OCI-LY3 (cell line): ENCODE data around the gene DAPP1.

Experiments used
- H2AFZ ChIP-seq: fragments of 200-600, 300-600 bp; shearing (Covaris generic); 2 replicates; pipeline ENCODE4 v1.6.0; 2014; ENCODE audit warnings: antibody characterized with exemption, low read depth, low read length
- H3K27ac ChIP-seq: fragments of 200-600, 300-600 bp; sonication (generic); 2 replicates; pipeline ENCODE4 v1.5.1; 2014; ENCODE audit warnings: mild to moderate bottlenecking, low read length, moderate library complexity, mixed read lengths
- H3K27me3 ChIP-seq: fragments of 200-600, 300-600 bp; sonication (generic); 2 replicates; pipeline ENCODE4 v1.6.1; 2014; ENCODE audit warnings: low read depth, low read length, mixed read lengths
- H3K36me3 ChIP-seq: fragments of 200-600, 300-600 bp; sonication (generic); replicated peaks from 2 replicates; pipeline ENCODE3; 2014; ENCODE audit warnings: low read depth, low read length, mixed read lengths
- H3K4me1 ChIP-seq: fragments of 300-600, 200-600 bp; sonication (generic); 2 replicates; pipeline ENCODE4 v1.6.1; 2014; ENCODE audit warnings: low read length, mixed read lengths
- H3K4me2 ChIP-seq: fragments of 200-600, 300-600 bp; sonication (generic); 2 replicates; pipeline ENCODE4 v1.6.1; 2014; ENCODE audit warnings: low read length, mixed read lengths
- H3K4me3 ChIP-seq: fragments of 300-600, 200-600 bp; sonication (generic); 2 replicates; pipeline ENCODE4 v1.5.1; 2014; ENCODE audit warnings: antibody characterized with exemption, mild to moderate bottlenecking, low read length, moderate library complexity
- H3K79me2 ChIP-seq: fragments of 300-600, 200-600 bp; shearing (Covaris generic); 2 replicates; pipeline ENCODE4 v1.6.1; 2014; ENCODE audit warnings: mild to moderate bottlenecking, low read length, mixed read lengths
- H3K9ac ChIP-seq: fragments of 300-600, 200-600 bp; shearing (Covaris generic); 2 replicates; pipeline ENCODE4 v1.6.0; 2014; ENCODE audit warnings: mild to moderate bottlenecking, low read length, moderate library complexity
- H3K9me3 ChIP-seq: fragments of 200-600, 300-600 bp; shearing (Covaris generic); 2 replicates; pipeline ENCODE4 v1.6.1; 2014; ENCODE audit warnings: low read length, mixed read lengths; ENCODE audit not compliant: insufficient read depth
- H4K20me1 ChIP-seq: fragments of 200-600, 300-600 bp; sonication (generic); 2 replicates; pipeline ENCODE4 v1.6.1; 2016; ENCODE audit warnings: low read length, mixed read lengths; ENCODE audit not compliant: insufficient read depth
- CTCF ChIP-seq: fragments of 200-600, 300-600 bp; sonication (generic); IDR thresholded peaks from 2 replicates; pipeline ENCODE4 v1.5.1; 2014; ENCODE audit warnings: antibody characterized with exemption, low read length, low read depth
- EZH2phosphoT487 ChIP-seq: fragments of 200-600 bp; shearing (Covaris generic); IDR thresholded peaks from 2 replicates; pipeline ENCODE4 v1.6.1; 2018; ENCODE audit warnings: antibody characterized with exemption, mixed run types, low read depth

Gene DAPP1

GRCh38 chr4:99863804-99864203 is 47.2 kb downstream of the DAPP1 start:
- Histone ChIP-seq H3K79me2 (peaks cover 4% of the 10 kb centered on the region; the same call in 1 of the 2 replicates), H3K27ac (no peak overlapping the region), H4K20me1 (no peaks in the 10 kb centered on the region), H3K4me1 (no peaks in the 10 kb centered on the region), H3K4me3 (no peak overlapping the region), H2AFZ (no peak overlapping the region), H3K9ac (no peak overlapping the region), H3K9me3 (no peaks in the 10 kb centered on the region), H3K27me3 (no peaks in the 10 kb centered on the region), H3K36me3 (peaks cover 46% of the 10 kb centered on the region), H3K4me2 (no peak overlapping the region)
- TF ChIP-seq CTCF: no peak
- no peak for TF ChIP-seq EZH2phosphoT487

DNA sequence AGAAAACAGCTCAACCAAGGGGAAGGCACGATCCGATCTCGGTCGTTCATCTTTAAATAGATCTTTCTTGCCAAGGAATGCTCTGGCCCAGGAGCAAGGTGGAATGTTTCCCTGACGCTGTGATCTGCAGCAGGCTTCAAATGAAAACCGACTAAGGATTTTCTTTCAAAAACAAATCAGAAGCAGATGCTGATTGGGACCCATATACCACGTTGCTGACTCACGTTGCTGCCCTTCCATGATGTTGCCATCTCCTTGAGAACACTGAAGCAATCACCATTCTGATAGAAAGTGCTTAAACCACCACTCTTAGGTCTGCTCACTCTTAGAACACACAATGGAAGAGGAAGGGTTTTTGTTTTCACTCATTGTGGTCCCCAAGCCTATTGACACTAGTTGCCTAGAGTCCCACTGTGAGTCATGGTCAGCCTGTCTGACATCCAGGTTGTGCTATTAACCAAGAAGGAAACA is 51.5 kb downstream of the DAPP1 start:
- Histone ChIP-seq H3K79me2 (no peaks in the 10 kb centered on the region), H3K27ac (no peak overlapping the region), H2AFZ (no peak overlapping the region), H3K9me3 (no peaks in the 10 kb centered on the region), H4K20me1 (no peaks in the 10 kb centered on the region), H3K27me3 (no peaks in the 10 kb centered on the region), H3K4me1 (no peaks in the 10 kb centered on the region), H3K4me3 (no peak overlapping the region), H3K9ac (no peak overlapping the region), H3K36me3 (peaks cover 38% of the 10 kb centered on the region), H3K4me2 (no peak overlapping the region)
- TF ChIP-seq CTCF: no peak
- TF ChIP-seq EZH2phosphoT487: no peak

- no peak for TF ChIP-seq CTCF
- TF ChIP-seq EZH2phosphoT487: no peak
- Histone ChIP-seq H3K9me3 (no peaks in the 10 kb centered on the region), H3K27ac (no peak overlapping the region), H3K79me2 (no peaks in the 10 kb centered on the region), H2AFZ (no peak overlapping the region), H3K36me3 (peaks cover 27% of the 10 kb centered on the region), H3K4me2 (no peak overlapping the region), H4K20me1 (no peaks in the 10 kb centered on the region), H3K4me1 (no peaks in the 10 kb centered on the region), H3K4me3 (no peak overlapping the region), H3K27me3 (no peaks in the 10 kb centered on the region), H3K9ac (no peak overlapping the region)
Observed at GRCh38 chr4:99872570-99872969, 55.9 kb downstream of the DAPP1 start.

DNA sequence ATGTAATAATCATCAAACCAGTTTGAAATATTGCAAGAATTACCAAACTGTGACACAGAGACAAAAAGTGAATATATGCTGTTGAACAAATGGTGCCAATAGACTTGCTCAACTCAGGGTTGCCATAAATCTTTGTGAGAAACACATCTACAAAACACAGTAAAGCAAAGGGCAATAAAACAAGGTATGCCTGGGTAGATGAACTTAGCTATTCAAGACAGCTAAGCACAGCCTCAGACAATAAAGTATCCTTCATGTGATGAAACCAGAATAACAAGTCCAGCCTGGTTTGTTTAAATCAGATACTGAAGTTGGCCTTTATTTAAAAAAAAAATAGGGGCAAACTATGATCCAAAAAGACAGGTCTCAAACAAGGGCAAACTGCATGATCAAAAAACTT is 58.4 kb downstream of the DAPP1 start:
- Histone ChIP-seq H3K27me3 (no peaks in the 10 kb centered on the region), H3K9me3 (no peaks in the 10 kb centered on the region), H3K36me3 (peaks cover 24% of the 10 kb centered on the region), H4K20me1 (no peaks in the 10 kb centered on the region), H3K79me2 (no peaks in the 10 kb centered on the region), H3K4me3 (no peak overlapping the region), H3K9ac (no peak overlapping the region), H3K4me2 (no peak overlapping the region), H2AFZ (no peak overlapping the region), H3K4me1 (no peaks in the 10 kb centered on the region), H3K27ac (no peak overlapping the region)
- TF ChIP-seq EZH2phosphoT487 (no peak), CTCF (no peak)
